ENCODE data around the gene BCL2L11.

Gene BCL2L11

GRCh38 chr2:111162718-111163331 is 42.1 kb downstream of the BCL2L11 start:
- DNase-seq = peak; percentile 14
- H3K4me3 ChIP-seq (ENCODE audit: low read depth, low read length) = no peak overlapping the region
- in situ Hi-C loops (cut with HindIII; ENCODE audit: low pct_ligation_motif_present, low sequenced_read_pairs) = no loop called here
- TF ChIP-seq CTCF (IDR thresholded peaks at IDR 0.05; ENCODE audit: low read depth, low read length, missing control alignments) = no peak
- H3K36me3 ChIP-seq (replicated peaks) = no peaks in the 10 kb centered on the region
- no peaks in the 10 kb centered on the region for H3K27me3 ChIP-seq (replicated peaks)
- H3K27ac ChIP-seq = no peak overlapping the region

GRCh38 chr2:111164078-111164477 is 43.4 kb downstream of the BCL2L11 start:
- H3K27ac ChIP-seq = no peak overlapping the region
- no peak for TF ChIP-seq CTCF (IDR thresholded peaks at IDR 0.05; ENCODE audit: low read depth, low read length, missing control alignments)
- no peak for DNase-seq
- H3K36me3 ChIP-seq (replicated peaks) = no peaks in the 10 kb centered on the region
- in situ Hi-C loops (cut with HindIII; ENCODE audit: low pct_ligation_motif_present, low sequenced_read_pairs) = no loop called here
- no peak overlapping the region for H3K4me3 ChIP-seq (ENCODE audit: low read depth, low read length)
- no peaks in the 10 kb centered on the region for H3K27me3 ChIP-seq (replicated peaks)

- Histone ChIP-seq H3K27me3 (replicated peaks) (no peaks in the 10 kb centered on the region), H3K4me3 (ENCODE audit: low read depth, low read length) (no peak overlapping the region), H3K27ac (no peak overlapping the region), H3K36me3 (replicated peaks) (no peaks in the 10 kb centered on the region)
- no peak for TF ChIP-seq CTCF (IDR thresholded peaks at IDR 0.05; ENCODE audit: low read depth, low read length, missing control alignments)
- in situ Hi-C loops (cut with HindIII; ENCODE audit: low pct_ligation_motif_present, low sequenced_read_pairs) = no loop called here
- DNase-seq = no peak
Measured at GRCh38 chr2:111165084-111165483, 44.4 kb downstream of the BCL2L11 start.

GRCh38 chr2:111166115-111166514 is 45.4 kb downstream of the BCL2L11 start:
- Histone ChIP-seq H3K4me3 (ENCODE audit: low read depth, low read length) (no peak overlapping the region), H3K27me3 (replicated peaks) (no peaks in the 10 kb centered on the region), H3K36me3 (replicated peaks) (no peaks in the 10 kb centered on the region), H3K27ac (no peak overlapping the region)
- in situ Hi-C loops (cut with HindIII; ENCODE audit: low pct_ligation_motif_present, low sequenced_read_pairs) = no loop called here
- DNase-seq = no peak
- no peak for TF ChIP-seq CTCF (IDR thresholded peaks at IDR 0.05; ENCODE audit: low read depth, low read length, missing control alignments)

GRCh38 chr2:111167076-111167862 is 46.6 kb downstream of the BCL2L11 start:
- no peaks in the 10 kb centered on the region for H3K27me3 ChIP-seq (replicated peaks)
- H3K4me3 ChIP-seq (ENCODE audit: low read depth, low read length) = no peak overlapping the region
- no peak for DNase-seq
- no peak overlapping the region for H3K27ac ChIP-seq
- H3K36me3 ChIP-seq (replicated peaks) = no peaks in the 10 kb centered on the region
- in situ Hi-C loops (cut with HindIII; ENCODE audit: low pct_ligation_motif_present, low sequenced_read_pairs) = no loop called here
- no peak for TF ChIP-seq CTCF (IDR thresholded peaks at IDR 0.05; ENCODE audit: low read depth, low read length, missing control alignments)

Measured in brain microvascular endothelial cell (primary cell).